ENCODE measurements around the gene UBALD1. TPM values are rescaled to one million over a fixed set of nuclear protein-coding genes. Genes with fewer than 3 reads are reported as not detected.

UBALD1 gene
- total and polyA plus RNA-seq, 2 donors (not counting 3 experiments of a cell fraction or from before 2014, with no cell fraction given), result 24.8 to 41.6 TPM

DNA sequence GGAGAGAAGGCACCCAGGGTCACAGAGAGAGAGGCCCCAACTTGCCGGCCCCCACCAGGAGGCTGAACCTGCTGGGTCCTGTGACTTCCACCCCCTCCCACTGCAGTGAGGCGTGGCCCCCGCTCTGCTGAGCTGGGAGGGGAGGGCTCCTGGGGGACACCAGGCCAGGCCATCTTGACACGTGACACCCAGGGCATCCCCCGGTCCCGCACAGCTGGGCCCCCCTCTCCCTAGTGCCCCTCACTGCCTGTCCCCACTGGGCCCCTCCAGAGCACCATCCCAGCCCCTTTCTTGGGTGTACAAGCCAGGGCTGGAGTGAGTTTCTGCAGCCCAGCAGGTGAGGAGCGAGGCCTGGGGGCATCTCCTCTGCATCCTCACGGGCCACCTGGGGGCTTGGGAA lies 12.4 kb downstream of the UBALD1 start:
- Histone ChIP-seq H3K36me3 (ENCODE audit: control insufficient read depth in 2 of 2, extremely low read depth in 1 of 2, insufficient read depth in 2 of 2, low read length in 2 of 2) (no peaks in the 10 kb centered on the region), H2AFZ (ENCODE audit: low read depth, low read length) (no peak overlapping the region), H3K4me3 (replicated peaks in 1 of 3; ENCODE audit: insufficient read depth in 1 of 3, low read depth in 1 of 3, low read length in 3 of 3) (no peak overlapping the region), H3K27me3 (ENCODE audit: control insufficient read depth in 2 of 2, insufficient read depth in 2 of 2, low read length in 2 of 2) (peaks cover under 1 to 3% of the 10 kb centered on the region in 2 experiments), H3K79me2 (ENCODE audit: control insufficient read depth, insufficient read depth, low read length) (no peaks in the 10 kb centered on the region), H3K27ac (ENCODE audit: insufficient read depth, low read depth, low read length) (no peak overlapping the region), H3K4me2 (ENCODE audit: insufficient read depth, low read length) (no peak overlapping the region), H3K9me1 (replicated peaks; ENCODE audit: control insufficient read depth, extremely low read depth, insufficient read depth, low read length) (no peaks in the 10 kb centered on the region), H4K20me1 (replicated peaks; ENCODE audit: control insufficient read depth, extremely low read depth, insufficient read depth, low read length) (no peaks in the 10 kb centered on the region), H3K9ac (replicated peaks; ENCODE audit: extremely low read depth, insufficient read depth, low read length) (no peak overlapping the region), H3K9me3 (replicated peaks; ENCODE audit: control insufficient read depth, insufficient read depth, low read length) (no peaks in the 10 kb centered on the region), H3K4me1 (ENCODE audit: control insufficient read depth, extremely low read depth, insufficient read depth, low read length) (no peaks in the 10 kb centered on the region)
- TF ChIP-seq GATA2 (IDR thresholded peaks at IDR 0.05; ENCODE audit: insufficient read depth, insufficient read length, low read depth, low read length) (no peak), POLR2A (IDR thresholded peaks at IDR 0.05; ENCODE audit: low read depth, low read length) (no peak), MAX (IDR thresholded peaks at IDR 0.05; ENCODE audit: insufficient read depth, insufficient read length) (no peak), MYC (IDR thresholded peaks at IDR 0.05; ENCODE audit: low read depth, low read length) (no peak), EZH2 (IDR thresholded peaks at IDR 0.05; ENCODE audit: borderline replicate concordance, low read depth, low read length, severe bottlenecking) (no peak), POLR2AphosphoS5 (IDR thresholded peaks at IDR 0.05; ENCODE audit: insufficient read depth, low read depth, low read length) (no peak), JUN (IDR thresholded peaks at IDR 0.05; ENCODE audit: borderline replicate concordance, insufficient read depth, insufficient read length, low read depth) (no peak), FOS (IDR thresholded peaks at IDR 0.05; ENCODE audit: borderline replicate concordance, insufficient read depth, low read length) (no peak)
- TF ChIP-seq, protein P1, sequence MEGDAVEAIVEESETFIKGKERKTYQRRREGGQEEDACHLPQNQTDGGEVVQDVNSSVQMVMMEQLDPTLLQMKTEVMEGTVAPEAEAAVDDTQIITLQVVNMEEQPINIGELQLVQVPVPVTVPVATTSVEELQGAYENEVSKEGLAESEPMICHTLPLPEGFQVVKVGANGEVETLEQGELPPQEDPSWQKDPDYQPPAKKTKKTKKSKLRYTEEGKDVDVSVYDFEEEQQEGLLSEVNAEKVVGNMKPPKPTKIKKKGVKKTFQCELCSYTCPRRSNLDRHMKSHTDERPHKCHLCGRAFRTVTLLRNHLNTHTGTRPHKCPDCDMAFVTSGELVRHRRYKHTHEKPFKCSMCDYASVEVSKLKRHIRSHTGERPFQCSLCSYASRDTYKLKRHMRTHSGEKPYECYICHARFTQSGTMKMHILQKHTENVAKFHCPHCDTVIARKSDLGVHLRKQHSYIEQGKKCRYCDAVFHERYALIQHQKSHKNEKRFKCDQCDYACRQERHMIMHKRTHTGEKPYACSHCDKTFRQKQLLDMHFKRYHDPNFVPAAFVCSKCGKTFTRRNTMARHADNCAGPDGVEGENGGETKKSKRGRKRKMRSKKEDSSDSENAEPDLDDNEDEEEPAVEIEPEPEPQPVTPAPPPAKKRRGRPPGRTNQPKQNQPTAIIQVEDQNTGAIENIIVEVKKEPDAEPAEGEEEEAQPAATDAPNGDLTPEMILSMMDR (IDR thresholded peaks at IDR 0.05; ENCODE audit: extremely low read depth in 1 of 2, insufficient read depth in 1 of 2, low read depth in 1 of 2, low read length in 2 of 2), result no peak
- CTCF ChIA-PET, result interaction anchor here (1.5 kb wide), 1 partner anchor 16 kb away, joined by 4 read pairs; no protein-coding TSS in a partner anchor
- no peak for DNase-seq (ENCODE audit: low read depth, low spot score)
- dilution Hi-C loops (cut with MboI; ENCODE audit: extremely low pct_ligation_motif_present, low sequenced_read_pairs), result no loop called here
- BruUV-seq (replicated peaks), result no TSS peak
- intact Hi-C loops (cut with micrococcal nuclease), result no loop called here
- POLR2A ChIA-PET, result no interaction called here
- FAIRE-seq, result no peak
